Stimulated activated CD8-positive, alpha-beta memory T cell treated with anti-CD3 and anti-CD28 coated beads, Interleukin-15, amount 100 ng/mL, for 24 hours (primary cell): Measurements from ENCODE around the gene KDM2B.
"Not testable (repeated sequence)": the region's sequence is repeated elsewhere in the genome, so short reads cannot be mapped to it uniquely, and the experiment has no call there.

Source experiments
- DNase-seq: peaks from one replicate; pipeline ENCODE4 v3.0.0-alpha.2; 2020; ENCODE audit warnings: low read depth

Gene KDM2B

DNA sequence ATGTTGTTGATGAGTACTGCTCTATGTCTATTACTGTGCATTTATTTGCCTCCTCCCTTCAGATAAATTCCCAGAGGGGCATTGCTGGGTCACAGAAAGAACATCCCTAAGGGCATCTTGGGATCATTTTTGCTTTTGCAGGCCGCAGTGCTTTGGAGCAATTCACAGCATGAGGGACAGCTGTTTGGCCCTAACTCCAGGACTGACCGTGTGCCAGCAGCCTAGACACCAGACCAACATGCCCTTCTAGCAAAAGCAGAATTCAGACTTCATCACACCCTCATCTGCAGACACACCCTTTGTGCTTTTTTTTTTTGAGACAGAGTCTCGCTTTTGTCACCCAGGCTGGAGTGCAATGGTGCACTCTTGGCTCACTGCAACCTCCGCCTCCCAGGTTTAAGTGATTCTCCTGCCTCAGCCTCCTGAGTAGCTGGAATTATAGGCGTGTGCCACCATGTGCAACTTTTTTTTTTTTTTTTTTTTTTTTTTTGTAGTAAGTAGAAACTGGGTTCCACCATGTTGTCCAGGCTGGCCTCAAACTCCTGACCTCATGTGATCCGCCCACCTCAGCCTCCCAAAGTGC lies 149.9 kb downstream of the KDM2B start:
- DNase-seq = no peak

DNA sequence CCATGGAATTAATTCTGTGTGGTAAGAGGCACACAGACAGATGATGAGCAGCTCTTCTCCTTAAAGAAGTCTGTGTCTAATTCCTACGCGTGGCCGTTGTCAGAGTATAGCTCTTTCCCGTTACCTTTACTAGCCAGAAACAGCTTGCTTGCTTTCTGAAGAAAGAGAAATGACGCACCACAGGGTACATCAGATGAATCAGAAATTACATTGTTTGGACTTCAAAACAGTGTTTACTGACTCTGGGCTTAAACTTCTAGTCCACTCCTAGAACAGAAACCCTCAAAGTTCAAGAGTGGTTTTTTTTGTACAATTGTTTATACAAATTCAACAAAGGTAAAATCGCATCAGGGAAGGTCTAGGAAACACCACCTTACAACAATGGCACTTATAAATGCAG lies 151.9 kb downstream of the KDM2B start:
- no peak for DNase-seq

DNA sequence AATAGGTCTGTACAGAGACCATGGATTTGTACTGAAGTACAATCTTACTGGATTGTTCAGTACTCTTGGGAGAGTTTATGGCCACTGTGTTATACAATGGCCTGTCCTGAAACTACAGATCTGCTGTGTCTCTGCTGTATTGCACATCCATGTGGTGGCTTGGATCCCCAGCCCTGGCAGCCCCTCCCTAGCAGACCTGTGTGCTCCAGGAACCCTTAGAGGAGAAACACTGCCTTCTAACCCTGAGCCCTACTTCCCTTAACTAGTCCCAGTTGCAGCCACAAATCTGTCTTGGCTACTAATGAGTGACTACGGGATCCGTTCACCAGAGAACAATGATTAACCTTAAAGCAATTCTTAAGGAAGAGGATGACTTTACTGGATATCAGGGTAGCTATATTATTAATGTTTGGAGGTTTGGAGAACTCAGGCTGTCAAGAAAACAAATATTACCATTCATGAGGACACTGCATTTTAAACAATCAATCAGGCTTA lies 153.2 kb downstream of the KDM2B start:
- no peak for DNase-seq

DNA sequence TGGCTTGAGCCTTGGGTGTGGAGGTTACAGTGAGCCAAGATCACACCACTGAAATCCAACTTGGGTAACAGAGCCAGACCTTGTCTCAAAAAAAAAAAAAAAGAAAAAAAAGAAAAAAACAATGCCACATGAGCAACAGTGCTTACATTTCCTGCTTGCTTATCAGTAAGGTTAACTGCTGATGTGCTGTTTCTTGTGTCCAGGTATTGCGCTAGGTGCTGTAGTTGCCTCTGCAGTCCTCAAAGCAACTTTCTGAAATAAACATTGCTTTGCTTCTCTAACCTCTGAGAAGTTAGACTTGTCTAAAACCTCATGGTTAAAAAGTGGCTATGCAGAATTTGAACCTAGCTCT lies 156.2 kb downstream of the KDM2B start:
- DNase-seq = no peak

DNA sequence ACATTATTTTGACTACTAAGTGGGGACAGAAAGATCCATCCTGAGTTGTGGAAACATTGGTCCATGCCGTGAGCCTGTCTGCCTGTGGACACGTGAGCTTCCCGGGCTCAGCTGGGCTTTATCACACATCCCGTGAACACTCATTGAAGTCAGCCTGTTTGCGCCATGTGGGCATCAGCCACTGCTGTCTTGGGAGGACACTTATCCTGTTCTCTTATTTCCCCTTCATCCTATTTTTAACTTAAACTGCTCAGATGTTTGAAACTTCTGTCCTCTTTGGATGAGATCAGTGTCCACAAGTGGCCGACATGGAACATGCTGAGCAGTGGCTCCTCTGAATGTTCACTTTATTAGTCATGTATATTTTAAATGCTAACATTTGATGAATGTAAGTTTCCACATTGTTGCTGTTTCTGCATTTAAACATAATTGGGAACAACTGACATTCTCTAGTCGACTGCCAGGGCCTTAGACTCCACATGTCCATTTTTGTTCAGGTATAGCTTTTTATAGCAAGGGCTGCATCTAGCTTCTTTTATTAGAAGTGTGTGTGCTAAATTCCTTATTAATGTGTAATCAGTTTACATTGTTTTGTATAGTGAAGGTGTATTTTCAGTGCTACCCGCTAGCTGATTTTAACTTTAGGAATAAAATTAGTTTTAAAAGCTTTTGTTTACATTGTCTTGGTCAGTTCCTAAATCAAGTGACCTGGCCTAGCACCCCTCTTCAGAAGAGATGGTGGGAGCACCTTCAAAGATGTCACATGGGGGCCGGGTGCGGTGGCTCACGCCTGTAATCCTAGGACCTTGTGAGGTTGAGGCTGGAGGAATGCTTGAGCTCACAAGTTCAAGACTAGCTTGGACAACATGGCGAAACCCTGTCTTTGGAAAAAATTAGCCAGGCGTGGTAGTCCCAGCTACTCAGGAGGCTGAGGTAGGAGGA lies 156.9 kb downstream of the KDM2B start:
- DNase-seq = no peak

DNA sequence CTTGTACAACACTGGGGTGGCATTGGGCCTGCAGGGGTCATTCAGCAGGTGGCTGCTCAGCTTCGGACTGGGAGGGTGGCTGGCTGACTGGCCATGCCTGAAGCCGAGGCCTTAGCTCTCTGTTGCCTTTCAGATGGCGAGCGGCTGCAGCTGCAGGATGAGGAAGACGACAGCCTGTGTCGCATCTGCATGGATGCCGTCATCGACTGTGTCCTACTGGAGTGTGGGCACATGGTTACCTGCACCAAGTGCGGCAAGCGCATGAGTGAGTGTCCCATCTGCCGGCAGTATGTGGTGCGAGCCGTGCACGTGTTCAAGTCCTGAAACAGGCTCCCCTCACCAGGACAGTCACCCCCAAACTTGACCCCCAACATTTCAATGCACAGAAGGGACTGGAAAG lies 157.6 kb downstream of the KDM2B start:
- no peak for DNase-seq

DNA sequence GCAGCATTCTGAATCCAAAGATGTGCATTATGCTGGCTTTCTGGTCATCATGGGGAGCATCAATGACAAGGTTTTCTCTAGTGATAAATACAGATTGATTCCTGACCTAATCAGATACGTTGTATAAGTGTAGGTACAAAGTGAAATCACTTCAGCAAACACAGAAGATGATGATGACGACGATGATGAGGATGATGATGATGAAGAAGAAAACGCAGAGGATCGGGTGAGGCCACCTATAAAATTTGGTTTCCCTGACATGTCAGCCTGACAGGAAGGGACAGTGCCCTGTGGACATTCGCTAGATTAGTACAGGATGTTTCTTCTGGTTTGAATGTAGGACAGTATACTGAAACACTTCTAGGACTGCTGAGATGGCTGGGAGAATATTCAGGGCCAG lies 160.7 kb downstream of the KDM2B start:
- DNase-seq = no peak

DNA sequence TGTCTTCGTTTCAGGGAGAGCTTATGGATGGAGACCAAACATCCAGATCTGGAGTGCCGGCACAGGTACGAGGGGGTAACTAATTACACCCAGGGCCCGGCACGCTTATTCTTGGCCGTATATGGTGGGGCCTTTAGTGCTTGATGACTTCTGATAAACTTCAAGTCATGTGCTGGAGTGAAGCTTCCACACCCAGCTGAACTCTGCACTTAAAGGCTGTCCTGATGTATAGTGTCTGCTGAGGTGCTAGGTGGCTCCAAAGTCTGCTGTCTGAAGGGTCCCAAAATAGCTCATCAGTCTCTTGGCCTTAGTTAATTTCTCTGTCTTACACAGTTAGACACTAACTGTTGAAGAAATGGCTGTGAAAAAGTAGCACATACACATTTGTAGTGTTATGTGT lies 163.0 kb downstream of the KDM2B start:
- DNase-seq = no peak

DNA sequence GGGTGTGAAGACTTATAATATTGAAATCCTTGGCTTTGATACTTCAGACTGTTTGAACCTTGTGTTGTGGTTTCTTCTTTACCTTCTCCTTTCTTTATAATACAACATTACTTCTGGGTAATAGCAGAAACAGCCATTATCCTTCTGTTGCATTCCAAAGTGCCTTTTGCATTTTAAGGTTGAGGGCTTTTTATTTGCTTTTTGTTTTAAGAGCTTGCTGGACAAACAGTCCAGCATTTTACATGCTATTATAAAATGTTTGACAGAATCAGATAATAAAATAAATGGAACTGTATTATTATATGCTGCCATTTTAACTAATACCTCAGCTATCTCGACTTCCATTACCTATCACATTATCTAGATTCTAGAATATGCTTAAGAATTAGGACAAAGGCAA lies 166.9 kb downstream of the KDM2B start:
- DNase-seq = no peak

DNA sequence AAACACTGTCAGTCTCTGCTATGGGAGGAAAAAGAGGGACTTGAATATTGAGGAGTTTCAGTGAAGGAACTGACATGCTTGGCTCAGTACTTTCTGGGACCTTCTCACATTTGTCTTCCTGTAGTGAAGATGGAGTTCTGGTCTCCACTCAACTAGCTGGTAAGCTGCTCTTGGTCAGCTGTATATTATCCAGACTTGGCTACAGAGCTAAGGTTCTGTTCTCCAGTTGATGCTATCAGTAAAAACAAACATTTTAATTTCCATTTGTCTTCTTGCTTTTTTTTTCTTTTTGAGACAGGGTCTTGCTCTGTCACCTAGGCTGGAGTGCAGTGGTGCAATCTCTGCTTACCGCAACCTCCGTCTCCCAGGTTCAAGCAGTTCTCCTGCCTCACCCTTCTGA lies 175.6 kb downstream of the KDM2B start:
- no peak for DNase-seq

DNA sequence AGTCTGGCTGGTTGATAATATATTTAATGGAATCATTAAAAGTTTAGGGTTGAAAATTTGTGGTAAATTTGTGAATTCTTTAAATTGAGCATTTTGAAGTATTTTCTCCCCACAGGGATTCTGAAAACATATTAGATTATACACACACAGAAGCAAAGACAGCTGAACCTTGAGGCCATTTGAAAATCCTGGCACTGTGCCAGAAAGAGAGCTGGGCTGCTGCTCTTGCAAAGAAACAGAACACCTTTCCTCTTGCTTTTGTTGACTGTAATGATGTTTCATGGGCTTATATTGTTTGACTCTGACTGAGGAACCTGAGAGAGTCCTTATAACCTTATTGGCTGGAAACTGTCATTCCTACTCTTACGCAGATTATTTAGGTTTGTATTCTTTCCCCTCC lies 176.1 kb downstream of the KDM2B start:
- DNase-seq = no peak

DNA sequence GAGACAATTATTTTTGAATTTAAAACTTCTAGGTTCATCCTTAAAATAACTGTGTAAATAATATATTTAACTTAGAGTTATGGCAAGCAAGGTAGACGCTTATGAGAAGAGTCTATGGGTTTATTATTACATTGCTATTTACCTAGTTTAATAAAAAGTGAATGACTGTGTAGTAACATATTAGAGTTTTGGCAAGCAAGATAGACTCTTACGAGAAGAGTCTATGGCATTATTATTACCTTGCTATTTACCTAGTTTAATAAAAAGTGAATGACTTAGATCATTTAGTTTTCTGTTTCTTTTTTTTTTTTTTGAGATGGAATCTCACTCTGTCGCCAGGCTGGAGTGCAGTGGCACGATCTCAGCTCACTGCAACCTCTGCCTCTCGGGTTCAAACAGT lies 177.1 kb downstream of the KDM2B start:
- no peak for DNase-seq

DNA sequence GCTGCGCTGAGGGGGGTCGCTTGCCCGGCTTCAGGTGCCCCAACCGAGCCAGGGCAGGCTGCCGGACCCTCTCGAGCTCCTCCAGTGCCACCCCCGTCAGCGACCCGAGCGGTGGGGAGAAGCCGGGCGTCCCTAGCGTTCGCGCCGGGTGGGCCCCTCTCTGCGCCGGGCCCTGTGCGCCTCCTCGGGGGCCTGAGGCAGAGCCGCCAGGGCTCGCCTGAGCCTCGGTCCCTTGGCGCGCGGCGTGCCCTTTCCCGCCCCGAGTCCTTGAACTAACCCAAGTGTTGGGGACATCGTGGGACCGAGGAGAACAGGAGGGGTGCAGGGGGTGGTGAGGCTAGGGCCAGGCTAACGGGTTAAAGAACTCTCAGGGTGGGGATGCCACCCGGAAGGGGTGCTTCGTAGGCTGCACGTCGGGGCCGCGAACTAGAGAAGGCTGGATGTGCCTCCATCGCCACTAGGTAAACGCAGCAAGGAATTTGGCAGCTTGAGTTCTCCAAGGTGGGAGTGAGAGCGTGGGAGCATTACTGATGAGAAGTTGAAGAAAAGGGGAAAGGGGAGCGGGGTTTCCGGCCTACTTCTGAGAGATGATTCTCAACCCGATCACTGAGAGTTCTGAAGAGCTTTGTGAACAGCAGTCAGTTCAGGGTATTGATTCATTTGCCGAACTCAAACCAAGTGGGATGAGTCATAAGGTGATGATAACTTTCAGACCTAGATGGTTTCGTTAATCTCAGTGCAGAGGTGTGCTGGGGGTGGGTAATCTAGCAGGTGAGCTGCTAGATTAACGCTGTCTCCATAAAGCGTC lies 180.3 kb downstream of the KDM2B start:
- peak; percentile 23 for DNase-seq

DNA sequence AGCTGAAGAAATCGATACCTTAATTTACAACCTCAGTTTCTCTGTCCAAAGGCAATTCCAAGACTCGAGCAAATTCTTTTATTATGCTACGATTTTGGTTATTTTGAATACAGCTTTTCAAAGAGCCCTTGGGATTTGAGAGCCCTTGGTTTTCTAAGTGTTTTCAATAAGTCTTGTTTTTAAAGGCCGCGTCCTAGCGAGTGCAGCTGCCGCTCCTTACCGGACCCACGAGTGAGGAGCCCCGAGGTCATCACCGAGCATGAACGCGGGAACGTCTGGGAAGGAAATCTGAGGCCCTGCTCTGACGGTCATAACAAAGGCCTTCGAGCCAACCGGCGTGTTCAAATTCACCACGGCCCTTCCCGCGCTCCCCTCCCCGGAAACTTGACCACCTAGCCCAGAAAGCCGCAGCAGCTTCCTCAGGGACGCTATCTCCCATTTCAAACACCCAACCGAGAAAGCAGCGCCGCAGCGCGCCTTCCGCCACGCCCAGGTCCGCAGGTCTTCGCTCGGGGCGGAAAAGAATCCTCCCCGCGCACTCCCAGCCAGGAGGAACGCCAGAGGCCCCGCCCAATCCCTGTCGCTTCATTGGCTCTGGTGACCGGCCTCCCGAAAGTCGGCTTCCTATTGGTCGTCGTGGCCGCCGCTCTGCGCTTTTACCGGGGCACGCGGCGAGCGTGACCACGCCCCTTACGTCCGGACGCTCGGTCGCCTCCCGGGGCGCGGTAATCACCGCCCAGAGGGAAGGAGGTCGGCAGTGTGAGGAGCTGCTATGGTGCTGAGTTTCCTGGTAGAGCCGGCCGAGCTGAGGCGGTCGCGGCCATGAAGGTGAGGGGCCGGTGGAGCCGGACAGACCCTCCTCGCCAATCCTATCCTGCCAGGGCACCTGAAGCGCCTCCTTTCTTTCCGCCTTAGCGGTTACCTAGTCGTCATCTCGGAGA lies 181.2 kb downstream of the KDM2B start, which contains the start of gene RNF34:
TSS of gene RNF34 (plus strand) at position 728 of the 941 bp plus-strand sequence. CDS start at position 823, 95 bp downstream.
- peak; percentile 92 for DNase-seq

DNA sequence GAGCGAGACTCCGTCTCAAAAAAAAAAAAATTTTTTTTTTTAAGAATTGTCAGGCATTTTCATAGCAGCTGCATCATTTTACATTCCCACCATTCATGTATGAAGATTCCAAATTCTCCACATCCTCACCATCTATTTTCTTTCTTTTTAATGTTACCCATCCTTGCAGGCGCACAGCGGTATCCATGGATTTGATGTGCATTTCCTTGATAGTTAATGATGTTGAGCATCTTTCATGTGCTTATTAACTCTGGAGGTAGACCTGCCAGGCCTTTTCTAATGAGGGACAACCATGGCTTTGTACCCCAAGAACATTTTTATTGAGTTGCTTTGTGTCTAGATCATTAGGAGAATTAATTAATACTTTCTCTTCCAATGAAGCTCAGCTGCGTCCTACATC lies 182.5 kb downstream of the KDM2B start:
- no peak for DNase-seq

DNA sequence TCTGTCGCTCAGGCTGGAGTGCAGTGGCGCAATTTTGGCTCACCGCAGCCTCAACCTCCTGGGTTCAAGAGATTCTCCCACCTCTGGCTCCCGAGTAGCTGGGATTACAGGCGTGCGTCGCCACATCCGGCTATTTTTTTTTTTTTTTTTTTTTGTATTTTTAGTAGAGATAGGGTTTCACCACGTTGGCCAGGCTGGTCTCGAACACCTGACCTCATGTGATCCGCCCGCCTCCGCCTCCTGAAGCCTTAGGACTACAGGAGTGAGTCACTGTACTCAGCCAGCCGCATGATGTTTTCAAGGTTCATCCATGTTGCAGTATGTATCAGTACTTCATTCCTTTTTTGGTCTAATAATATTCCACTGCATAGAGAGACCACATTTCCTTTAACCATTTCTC lies 183.3 kb downstream of the KDM2B start:
- no peak for DNase-seq

DNA sequence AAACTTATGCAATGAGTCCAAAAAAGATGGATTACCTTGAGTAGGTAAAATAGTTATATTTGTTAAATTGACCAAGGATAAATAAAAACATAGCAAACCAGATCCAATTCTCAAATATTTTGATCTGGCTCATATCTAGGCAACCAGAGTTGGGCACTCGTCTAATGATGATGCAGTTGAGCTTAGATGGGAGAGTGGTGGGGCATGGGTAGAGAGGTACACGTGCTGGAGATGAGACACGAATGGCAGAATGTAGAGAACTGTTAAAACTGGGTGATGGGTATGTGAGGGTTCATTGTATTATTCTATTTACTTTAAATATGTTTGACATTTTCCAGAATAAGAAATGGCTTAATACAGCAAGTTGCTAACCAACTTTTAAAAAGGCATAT lies 188.5 kb downstream of the KDM2B start:
- no peak for DNase-seq

DNA sequence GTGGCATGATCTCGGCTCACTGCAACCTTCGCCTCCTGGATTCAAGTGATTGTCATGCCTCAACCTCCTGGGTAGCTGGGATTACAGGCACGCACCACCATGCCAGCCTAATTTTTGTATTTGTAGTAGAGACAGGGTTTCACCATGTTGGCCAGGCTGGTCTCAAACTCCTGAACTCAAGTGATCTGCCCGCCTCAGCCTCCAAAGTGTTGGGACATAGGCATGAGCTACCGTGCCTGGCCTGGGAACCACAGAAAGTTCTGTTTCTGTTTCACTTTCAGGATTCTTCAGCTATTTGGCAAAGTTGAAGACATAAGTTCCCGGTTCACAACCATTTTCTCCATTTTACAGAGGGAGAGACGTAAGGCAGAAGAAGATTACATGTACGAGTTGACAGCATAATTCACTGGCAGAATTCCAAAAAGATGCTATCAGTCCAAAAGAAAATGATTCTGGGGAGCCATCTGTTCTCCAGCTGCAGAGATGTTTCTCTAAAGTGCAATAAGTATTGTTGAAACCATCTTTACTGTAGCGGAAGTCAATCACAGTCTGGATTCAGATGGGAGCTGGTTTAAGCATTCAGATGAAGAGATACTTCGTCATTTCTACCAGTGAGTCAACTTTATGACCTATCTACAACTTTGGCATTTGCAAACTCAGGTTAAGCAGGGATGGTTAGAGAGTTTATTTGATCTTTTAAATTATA lies 189.1 kb downstream of the KDM2B start:
- DNase-seq = no peak

DNA sequence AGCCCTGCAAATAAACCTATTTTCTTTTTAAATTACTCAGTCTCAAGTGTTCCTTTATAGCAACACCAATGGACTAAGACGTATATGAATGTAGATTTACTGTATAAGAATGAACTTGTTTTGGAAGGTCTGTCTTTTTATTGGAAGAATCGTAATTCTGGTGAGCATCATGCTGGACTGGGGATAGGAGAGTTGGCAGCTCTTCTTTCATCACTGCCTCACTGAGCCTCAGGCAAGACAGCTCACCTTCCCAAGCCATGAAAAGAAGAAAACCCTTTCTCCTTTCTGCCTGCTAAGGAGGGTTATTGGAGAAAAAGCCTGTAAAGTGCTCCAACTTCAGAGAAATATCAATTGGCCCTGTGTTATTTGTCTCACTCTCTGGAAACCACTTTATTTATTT lies 190.0 kb downstream of the KDM2B start:
- DNase-seq = no peak

DNA sequence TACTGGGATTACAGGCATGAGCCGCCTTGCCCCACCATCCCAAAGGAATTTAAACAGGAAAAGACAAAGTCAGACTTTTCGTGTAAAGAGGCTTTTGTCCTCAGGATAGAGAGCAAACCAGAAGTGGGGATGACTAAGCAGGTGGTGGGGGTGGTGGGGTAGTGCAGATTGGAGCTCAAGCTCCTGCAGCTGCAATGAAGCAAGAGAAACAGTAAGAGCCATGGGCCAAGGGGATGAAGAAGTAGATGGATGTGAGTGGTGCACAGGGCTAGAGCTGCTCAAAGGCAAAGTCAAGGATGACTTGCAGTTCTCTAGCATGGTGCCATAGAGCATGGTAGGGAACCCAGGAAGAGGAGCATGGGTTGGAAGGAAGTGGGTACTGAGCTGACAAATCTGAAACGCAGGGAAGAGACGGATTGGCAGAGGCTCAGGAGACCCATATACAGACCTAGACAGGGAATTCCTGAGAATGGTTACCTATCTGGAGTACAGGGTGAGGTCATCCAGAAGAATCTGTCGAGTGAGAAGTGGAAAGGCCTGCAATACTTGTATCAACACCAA lies 192.3 kb downstream of the KDM2B start:
- DNase-seq = no peak

DNA sequence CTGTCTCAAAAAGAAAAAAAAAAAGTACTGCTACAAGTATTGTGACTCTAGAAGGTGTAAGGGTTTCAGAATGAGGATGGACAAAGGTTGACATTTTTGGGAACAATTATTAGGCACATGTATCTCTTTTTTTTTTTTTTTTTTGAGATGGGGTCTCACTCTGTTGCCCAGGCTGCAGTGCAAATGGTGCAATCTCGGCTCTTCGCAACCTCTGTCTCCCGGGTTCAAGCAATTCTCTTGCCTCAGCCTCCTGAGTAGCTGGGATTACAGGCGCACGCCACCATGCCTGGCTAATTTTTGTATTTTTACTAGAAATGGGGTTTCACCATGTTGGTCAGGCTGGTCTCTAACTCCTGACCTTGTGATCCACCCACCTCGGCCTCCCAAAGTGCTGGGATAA lies 195.9 kb downstream of the KDM2B start:
- not testable (repeated sequence) for DNase-seq
